Thoracic aorta (tissue), 2 donors: ENCODE results near the gene PHACTR1. TPM values are rescaled to one million over a fixed set of nuclear protein-coding genes. Genes with fewer than 3 reads are reported as not detected.

Experiments
- ATAC-seq: fragments of 150-250 bp; one replicate; pipeline ENCODE4 v1.8.0; 2017; ENCODE audit warnings: low read depth; ENCODE audit not compliant: insufficient number of reproducible peaks, low FRiP score
- DNase-seq: peaks from one replicate; pipeline ENCODE4 v3.0.0-alpha.2; 2020; ENCODE audit warnings: low spot score
- H3K27ac ChIP-seq, 2 donors: fragments of 200-600 bp; sonication (generic); 1 replicate in 1 of 2; 2 replicates in 1 of 2; pipeline ENCODE4 v1.5.1; 2016; ENCODE audit warnings: mild to moderate bottlenecking in 2 of 2, moderate library complexity in 2 of 2
- H3K27me3 ChIP-seq: fragments of 200-600 bp; sonication (generic); replicated peaks from 2 replicates; pipeline ENCODE4 v1.6.0; 2016; ENCODE audit warnings: mild to moderate bottlenecking; ENCODE audit not compliant: insufficient read depth
- H3K36me3 ChIP-seq: fragments of 200-600 bp; sonication (generic); one replicate; pipeline ENCODE4 v1.5.1; 2016
- H3K4me1 ChIP-seq, 2 donors: fragments of 200-600 bp; sonication (generic); 1 replicate in 1 of 2; 2 replicates in 1 of 2; pipeline versions ENCODE4 v1.5.1 to v1.6.0; 2016; ENCODE audit warnings: low read depth in 2 of 2, mild to moderate bottlenecking in 1 of 2; ENCODE audit not compliant: control insufficient read depth in 1 of 2
- H3K4me3 ChIP-seq: fragments of 200-600 bp; sonication (generic); 2 replicates; pipeline ENCODE4 v1.5.1; 2016; ENCODE audit warnings: mild to moderate bottlenecking
- H3K9me3 ChIP-seq: fragments of 200-600 bp; sonication (generic); 2 replicates; pipeline ENCODE4 v1.5.1; 2016
- total RNA-seq, 2 donors: library from RNA; depleted of rRNA; stranded (reverse); fragments of >200 nt; gene quantifications; one replicate each; pipeline versions ENCODE4 v1.1.0 to v1.2.3, GENCODE V29; 2016
- TF ChIP-seq, protein P1 (sequence below): fragments of 200-600 bp; sonication (generic); IDR thresholded peaks from one replicate; pipeline ENCODE4 v1.5.1; 2019; ENCODE audit warnings: antibody characterized with exemption

PHACTR1 gene
- total RNA-seq, 2 donors from 2014 or later, result 42.9 to 69.1 TPM

GRCh38 chr6:12955956-12956355, 239.4 kb downstream of the PHACTR1 start:
- TF ChIP-seq, protein P1, sequence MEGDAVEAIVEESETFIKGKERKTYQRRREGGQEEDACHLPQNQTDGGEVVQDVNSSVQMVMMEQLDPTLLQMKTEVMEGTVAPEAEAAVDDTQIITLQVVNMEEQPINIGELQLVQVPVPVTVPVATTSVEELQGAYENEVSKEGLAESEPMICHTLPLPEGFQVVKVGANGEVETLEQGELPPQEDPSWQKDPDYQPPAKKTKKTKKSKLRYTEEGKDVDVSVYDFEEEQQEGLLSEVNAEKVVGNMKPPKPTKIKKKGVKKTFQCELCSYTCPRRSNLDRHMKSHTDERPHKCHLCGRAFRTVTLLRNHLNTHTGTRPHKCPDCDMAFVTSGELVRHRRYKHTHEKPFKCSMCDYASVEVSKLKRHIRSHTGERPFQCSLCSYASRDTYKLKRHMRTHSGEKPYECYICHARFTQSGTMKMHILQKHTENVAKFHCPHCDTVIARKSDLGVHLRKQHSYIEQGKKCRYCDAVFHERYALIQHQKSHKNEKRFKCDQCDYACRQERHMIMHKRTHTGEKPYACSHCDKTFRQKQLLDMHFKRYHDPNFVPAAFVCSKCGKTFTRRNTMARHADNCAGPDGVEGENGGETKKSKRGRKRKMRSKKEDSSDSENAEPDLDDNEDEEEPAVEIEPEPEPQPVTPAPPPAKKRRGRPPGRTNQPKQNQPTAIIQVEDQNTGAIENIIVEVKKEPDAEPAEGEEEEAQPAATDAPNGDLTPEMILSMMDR, result no peak
- Histone ChIP-seq H3K4me1 (peaks cover 0 to 17% of the 10 kb centered on the region in 2 donors), H3K27ac (no peak overlapping the region), H3K27me3 (no peaks in the 10 kb centered on the region), H3K4me3 (no peak overlapping the region), H3K36me3 (no peaks in the 10 kb centered on the region), H3K9me3 (no peaks in the 10 kb centered on the region)
- ATAC-seq, result no peak
- no peak for DNase-seq

DNA sequence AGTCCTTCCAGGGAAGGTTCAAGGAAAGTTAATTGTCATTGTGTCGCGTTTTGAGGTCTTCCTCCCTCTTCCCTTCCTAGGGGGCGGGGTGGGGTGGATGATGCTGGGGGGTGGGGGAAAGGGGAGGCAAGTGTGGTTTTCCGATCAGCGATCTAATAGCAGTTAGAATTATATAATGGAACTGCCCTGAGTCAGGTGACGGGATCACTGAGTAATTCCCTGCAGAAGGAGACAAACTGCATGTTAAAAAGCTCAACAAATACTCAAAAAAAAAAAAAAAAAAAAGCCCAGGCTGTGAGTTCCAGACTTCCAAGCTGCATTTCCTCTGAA, 240.4 kb downstream of the PHACTR1 start:
- TF ChIP-seq, protein P1, result no peak
- no peaks in the 10 kb centered on the region for H3K36me3 ChIP-seq
- no peaks in the 10 kb centered on the region for H3K27me3 ChIP-seq
- no peak for DNase-seq
- no peaks in the 10 kb centered on the region for H3K9me3 ChIP-seq
- H3K4me3 ChIP-seq, result peak overlapping the region; percentile 94
- no peak for ATAC-seq
- H3K27ac ChIP-seq, result peak overlapping the region; percentile 83 to 87
- H3K4me1 ChIP-seq, result peaks cover 0 to 19% of the 10 kb centered on the region in 2 donors

- Histone ChIP-seq H3K27me3 (no peaks in the 10 kb centered on the region), H3K27ac (peak overlapping the region; percentile 83 to 87), H3K4me1 (peaks cover 5 to 24% of the 10 kb centered on the region in 2 donors), H3K36me3 (no peaks in the 10 kb centered on the region), H3K4me3 (peak overlapping the region; percentile 94), H3K9me3 (no peaks in the 10 kb centered on the region)
- TF ChIP-seq, protein P1, result no peak
- DNase-seq (peak; percentile 63), ATAC-seq (peak; percentile 77)
Observed at GRCh38 chr6:12957321-12958051, 240.9 kb downstream of the PHACTR1 start.

GRCh38 chr6:12958052-12958706, 241.6 kb downstream of the PHACTR1 start:
- no peaks in the 10 kb centered on the region for H3K9me3 ChIP-seq
- TF ChIP-seq, protein P1, result no peak
- peak overlapping the region; percentile 94 for H3K4me3 ChIP-seq
- ATAC-seq, result no peak
- peaks cover 12 to 31% of the 10 kb centered on the region in 2 donors for H3K4me1 ChIP-seq
- DNase-seq, result no peak
- H3K27me3 ChIP-seq, result no peaks in the 10 kb centered on the region
- no peaks in the 10 kb centered on the region for H3K36me3 ChIP-seq
- peak overlapping the region; percentile 83 to 87 for H3K27ac ChIP-seq

GRCh38 chr6:12961761-12962160, 245.2 kb downstream of the PHACTR1 start:
- H3K4me1 ChIP-seq, result peaks cover 16 to 59% of the 10 kb centered on the region in 2 donors
- no peaks in the 10 kb centered on the region for H3K9me3 ChIP-seq
- no peak for ATAC-seq
- H3K4me3 ChIP-seq, result peak overlapping the region; percentile 1
- no peak for DNase-seq
- peak overlapping the region; percentile 87 to 93 for H3K27ac ChIP-seq
- no peaks in the 10 kb centered on the region for H3K36me3 ChIP-seq
- H3K27me3 ChIP-seq, result no peaks in the 10 kb centered on the region
- TF ChIP-seq, protein P1, result no peak
